HepG2 (cell line): ENCODE results near the gene KIF1C.

Source experiments
- POLR2AphosphoS2 ChIP-seq: IDR thresholded peaks from 2 replicates; pipeline ENCODE4 v1.6.1; 2011; ENCODE audit warnings: low read depth, low read length, improper control_type of control experiment
- SMARCC2 ChIP-seq: fragments of 450-650 bp; IDR thresholded peaks from 2 replicates; pipeline ENCODE4 v1.6.1; 2017; ENCODE audit warnings: antibody characterized with exemption, mild to moderate bottlenecking
- ZNF710 ChIP-seq: sonication (generic); formaldehyde crosslinking; IDR thresholded peaks from 2 replicates; pipeline ENCODE4 v1.5.0; 2020; ENCODE audit warnings: mild to moderate bottlenecking, missing genetic modification reagents, borderline replicate concordance
- TF ChIP-seq, protein P1 (sequence below): sonication (generic); IDR thresholded peaks from 2 replicates; pipeline ENCODE4 v1.6.1; 2016; ENCODE audit warnings: low read depth, borderline replicate concordance
- TF ChIP-seq, protein P2 (sequence below): sonication (generic); formaldehyde crosslinking; IDR thresholded peaks from 2 replicates; pipeline ENCODE4 v1.5.0; 2020; ENCODE audit warnings: mild to moderate bottlenecking, missing genetic modification reagents, moderate library complexity

DNA sequence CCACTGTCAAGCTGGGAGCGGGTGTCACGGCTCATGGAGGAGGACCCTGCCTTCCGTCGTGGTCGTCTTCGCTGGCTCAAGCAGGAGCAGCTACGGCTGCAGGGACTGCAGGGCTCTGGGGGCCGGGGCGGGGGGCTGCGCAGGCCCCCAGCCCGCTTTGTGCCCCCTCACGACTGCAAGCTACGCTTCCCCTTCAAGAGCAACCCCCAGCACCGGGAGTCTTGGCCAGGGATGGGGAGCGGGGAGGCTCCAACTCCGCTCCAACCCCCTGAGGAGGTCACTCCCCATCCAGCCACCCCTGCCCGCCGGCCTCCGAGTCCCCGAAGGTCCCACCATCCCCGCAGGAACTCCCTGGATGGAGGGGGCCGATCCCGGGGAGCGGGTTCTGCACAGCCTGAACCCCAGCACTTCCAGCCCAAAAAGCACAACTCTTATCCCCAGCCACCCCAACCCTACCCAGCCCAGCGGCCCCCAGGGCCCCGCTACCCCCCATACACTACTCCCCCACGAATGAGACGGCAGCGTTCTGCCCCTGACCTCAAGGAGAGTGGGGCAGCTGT lies 25.9 kb downstream of the KIF1C start:
- TF ChIP-seq, protein P1, sequence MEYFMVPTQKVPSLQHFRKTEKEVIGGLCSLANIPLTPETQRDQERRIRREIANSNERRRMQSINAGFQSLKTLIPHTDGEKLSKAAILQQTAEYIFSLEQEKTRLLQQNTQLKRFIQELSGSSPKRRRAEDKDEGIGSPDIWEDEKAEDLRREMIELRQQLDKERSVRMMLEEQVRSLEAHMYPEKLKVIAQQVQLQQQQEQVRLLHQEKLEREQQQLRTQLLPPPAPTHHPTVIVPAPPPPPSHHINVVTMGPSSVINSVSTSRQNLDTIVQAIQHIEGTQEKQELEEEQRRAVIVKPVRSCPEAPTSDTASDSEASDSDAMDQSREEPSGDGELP = no peak
- TF ChIP-seq POLR2AphosphoS2 (no peak), ZNF710 (no peak), SMARCC2 (no peak)
- TF ChIP-seq, protein P2, sequence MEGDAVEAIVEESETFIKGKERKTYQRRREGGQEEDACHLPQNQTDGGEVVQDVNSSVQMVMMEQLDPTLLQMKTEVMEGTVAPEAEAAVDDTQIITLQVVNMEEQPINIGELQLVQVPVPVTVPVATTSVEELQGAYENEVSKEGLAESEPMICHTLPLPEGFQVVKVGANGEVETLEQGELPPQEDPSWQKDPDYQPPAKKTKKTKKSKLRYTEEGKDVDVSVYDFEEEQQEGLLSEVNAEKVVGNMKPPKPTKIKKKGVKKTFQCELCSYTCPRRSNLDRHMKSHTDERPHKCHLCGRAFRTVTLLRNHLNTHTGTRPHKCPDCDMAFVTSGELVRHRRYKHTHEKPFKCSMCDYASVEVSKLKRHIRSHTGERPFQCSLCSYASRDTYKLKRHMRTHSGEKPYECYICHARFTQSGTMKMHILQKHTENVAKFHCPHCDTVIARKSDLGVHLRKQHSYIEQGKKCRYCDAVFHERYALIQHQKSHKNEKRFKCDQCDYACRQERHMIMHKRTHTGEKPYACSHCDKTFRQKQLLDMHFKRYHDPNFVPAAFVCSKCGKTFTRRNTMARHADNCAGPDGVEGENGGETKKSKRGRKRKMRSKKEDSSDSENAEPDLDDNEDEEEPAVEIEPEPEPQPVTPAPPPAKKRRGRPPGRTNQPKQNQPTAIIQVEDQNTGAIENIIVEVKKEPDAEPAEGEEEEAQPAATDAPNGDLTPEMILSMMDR (CRISPR knock-in tag) = no peak
